Measurements from ENCODE around the gene PCDHGA1. TPM values are rescaled to one million over a fixed set of nuclear protein-coding genes. Genes with fewer than 3 reads are reported as not detected.
"Not testable (repeated sequence)": the region's sequence is repeated elsewhere in the genome, so short reads cannot be mapped to it uniquely, and the experiment has no call there.

PCDHGA1 gene
- total and polyA plus RNA-seq, 4 donors, result 0.05 to 0.08 (median 0.05) TPM; not detected in 1

GRCh38 chr5:141306630-141307029, 23.7 kb upstream of the PCDHGA1 start:
- no peak for TF ChIP-seq YY1 (IDR thresholded peaks at IDR 0.05)
- Histone ChIP-seq H3K4me1 (ENCODE audit: control insufficient read depth in 4 of 4, insufficient read depth in 4 of 4, low read length in 3 of 4) (no peaks in the 10 kb centered on the region), H3K9ac (ENCODE audit: low read depth in 1 of 2, low read length in 2 of 2) (no peak overlapping the region), H3K9me3 (ENCODE audit: control insufficient read depth in 4 of 4, low read length in 3 of 4) (peaks cover 36 to 74% (median 55%) of the 10 kb centered on the region in 4 donors), H3K36me3 (ENCODE audit: control insufficient read depth in 4 of 4, insufficient read depth in 3 of 4, low read depth in 1 of 4, low read length in 3 of 4) (peaks cover 0 to 6% (median 0%) of the 10 kb centered on the region in 4 donors), H3K4me3 (ENCODE audit: low read depth in 1 of 3, low read length in 3 of 3) (peak overlapping the region in 2 of 3 donors; percentile 12 to 40), H3K27me3 (ENCODE audit: control insufficient read depth in 4 of 4, insufficient read depth in 4 of 4, low read length in 3 of 4) (no peaks in the 10 kb centered on the region), H3K27ac (ENCODE audit: low read depth in 1 of 2, low read length in 2 of 2) (no peak overlapping the region)
- DNase-seq (ENCODE audit: low spot score), result no peak
- 97% methylated on average over 1 of the region's 1 CpG for WGBS

- H3K36me3 ChIP-seq (ENCODE audit: control insufficient read depth in 4 of 4, insufficient read depth in 3 of 4, low read depth in 1 of 4, low read length in 3 of 4), result peaks cover 0 to 20% (median 14%) of the 10 kb centered on the region in 4 donors
- TF ChIP-seq YY1 (IDR thresholded peaks at IDR 0.05), result no peak
- TF ChIP-seq HNF4G (IDR thresholded peaks at IDR 0.05), result no peak
- TF ChIP-seq GABPA (IDR thresholded peaks at IDR 0.05 in 1 of 2, conservative IDR thresholded peaks at IDR 0.05 in 1 of 2), result no peak
- TF ChIP-seq FOXA1 (IDR thresholded peaks at IDR 0.05), result no peak
- no peak for TF ChIP-seq RXRA (IDR thresholded peaks at IDR 0.05)
- no peak for TF ChIP-seq SP1 (IDR thresholded peaks at IDR 0.05)
- no peak for TF ChIP-seq HNF4A (conservative IDR thresholded peaks at IDR 0.05)
- TF ChIP-seq JUND (IDR thresholded peaks at IDR 0.05), result no peak
- TF ChIP-seq TAF1 (conservative IDR thresholded peaks at IDR 0.05), result no peak
- no peak for TF ChIP-seq RAD21 (IDR thresholded peaks at IDR 0.05)
- TF ChIP-seq, protein P1, sequence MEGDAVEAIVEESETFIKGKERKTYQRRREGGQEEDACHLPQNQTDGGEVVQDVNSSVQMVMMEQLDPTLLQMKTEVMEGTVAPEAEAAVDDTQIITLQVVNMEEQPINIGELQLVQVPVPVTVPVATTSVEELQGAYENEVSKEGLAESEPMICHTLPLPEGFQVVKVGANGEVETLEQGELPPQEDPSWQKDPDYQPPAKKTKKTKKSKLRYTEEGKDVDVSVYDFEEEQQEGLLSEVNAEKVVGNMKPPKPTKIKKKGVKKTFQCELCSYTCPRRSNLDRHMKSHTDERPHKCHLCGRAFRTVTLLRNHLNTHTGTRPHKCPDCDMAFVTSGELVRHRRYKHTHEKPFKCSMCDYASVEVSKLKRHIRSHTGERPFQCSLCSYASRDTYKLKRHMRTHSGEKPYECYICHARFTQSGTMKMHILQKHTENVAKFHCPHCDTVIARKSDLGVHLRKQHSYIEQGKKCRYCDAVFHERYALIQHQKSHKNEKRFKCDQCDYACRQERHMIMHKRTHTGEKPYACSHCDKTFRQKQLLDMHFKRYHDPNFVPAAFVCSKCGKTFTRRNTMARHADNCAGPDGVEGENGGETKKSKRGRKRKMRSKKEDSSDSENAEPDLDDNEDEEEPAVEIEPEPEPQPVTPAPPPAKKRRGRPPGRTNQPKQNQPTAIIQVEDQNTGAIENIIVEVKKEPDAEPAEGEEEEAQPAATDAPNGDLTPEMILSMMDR (IDR thresholded peaks at IDR 0.05; ENCODE audit: low read depth, low read length, missing input control), result no peak
- no peak for TF ChIP-seq ZBTB33 (IDR thresholded peaks at IDR 0.05)
- TF ChIP-seq MAX (IDR thresholded peaks at IDR 0.05), result no peak
- TF ChIP-seq ATF3 (IDR thresholded peaks at IDR 0.05), result no peak
- no peak for TF ChIP-seq REST (IDR thresholded peaks at IDR 0.05)
- no peak for TF ChIP-seq NR2F2 (IDR thresholded peaks at IDR 0.05)
- TF ChIP-seq FOXA2 (IDR thresholded peaks at IDR 0.05), result no peak
- no peak for TF ChIP-seq EGR1 (IDR thresholded peaks at IDR 0.05; ENCODE audit: low read depth in 2 of 2)
- peak overlapping the region in 1 of 3 donors; percentile 66 for H3K4me3 ChIP-seq (ENCODE audit: low read depth in 1 of 3, low read length in 3 of 3)
- DNase-seq (ENCODE audit: low spot score), result no peak
- H3K9ac ChIP-seq (ENCODE audit: low read depth in 1 of 2, low read length in 2 of 2), result no peak overlapping the region
- H3K9me3 ChIP-seq (ENCODE audit: control insufficient read depth in 4 of 4, low read length in 3 of 4), result peaks cover 36 to 78% (median 59%) of the 10 kb centered on the region in 4 donors
- no peak overlapping the region for H3K27ac ChIP-seq (ENCODE audit: low read depth in 1 of 2, low read length in 2 of 2)
- H3K27me3 ChIP-seq (ENCODE audit: control insufficient read depth in 4 of 4, insufficient read depth in 4 of 4, low read length in 3 of 4), result no peaks in the 10 kb centered on the region
- H3K4me1 ChIP-seq (ENCODE audit: control insufficient read depth in 4 of 4, insufficient read depth in 4 of 4, low read length in 3 of 4), result no peaks in the 10 kb centered on the region
Measured at GRCh38 chr5:141313711-141314110, 16.6 kb upstream of the PCDHGA1 start.

DNA sequence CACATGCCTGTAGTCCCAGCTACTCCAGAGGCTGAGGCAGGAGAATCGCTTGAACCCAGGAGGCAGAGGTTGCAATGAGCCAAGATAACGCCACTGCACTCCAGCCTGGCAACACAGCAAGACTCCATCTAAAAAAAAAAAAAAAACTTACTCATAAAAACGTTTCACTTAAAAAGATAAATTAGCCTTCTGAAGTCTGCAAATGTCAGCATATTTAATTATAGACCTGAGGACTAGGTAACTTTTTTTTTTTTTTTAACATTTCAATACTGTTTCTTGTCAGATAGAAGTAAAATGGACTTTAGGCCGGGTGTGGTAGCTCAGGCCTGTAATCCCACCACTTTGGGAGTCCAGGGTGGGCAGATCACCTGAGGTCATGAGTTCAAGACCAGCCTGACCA, 13.4 kb upstream of the PCDHGA1 start:
- not testable (repeated sequence) for H3K9ac ChIP-seq (ENCODE audit: low read depth in 1 of 2, low read length in 2 of 2); DNase-seq (ENCODE audit: low spot score); H3K27ac ChIP-seq (ENCODE audit: low read depth in 1 of 2, low read length in 2 of 2); H3K4me3 ChIP-seq (ENCODE audit: low read depth in 1 of 3, low read length in 3 of 3); H3K27me3 ChIP-seq (ENCODE audit: control insufficient read depth in 4 of 4, insufficient read depth in 4 of 4, low read length in 3 of 4)
- peaks cover 0 to 32% (median 22%) of the 10 kb centered on the region in 4 donors for H3K36me3 ChIP-seq (ENCODE audit: control insufficient read depth in 4 of 4, insufficient read depth in 3 of 4, low read depth in 1 of 4, low read length in 3 of 4)
- H3K9me3 ChIP-seq (ENCODE audit: control insufficient read depth in 4 of 4, low read length in 3 of 4), result peaks cover 41 to 78% (median 52%) of the 10 kb centered on the region in 4 donors
- 90% methylated on average over 4 of the region's 4 CpGs for WGBS
- H3K4me1 ChIP-seq (ENCODE audit: control insufficient read depth in 4 of 4, insufficient read depth in 4 of 4, low read length in 3 of 4), result peaks cover 0 to 17% (median 4%) of the 10 kb centered on the region in 4 donors

All from liver (tissue), 9 donors.